ENCODE measurements around the gene NAPSA. TPM values are rescaled to one million over a fixed set of nuclear protein-coding genes. Genes with fewer than 3 reads are reported as not detected.

The NAPSA gene
- total and polyA plus RNA-seq, 8 donors = 0.18 to 87.5 (median 1.9) TPM; not detected in 2

- H3K4me1 ChIP-seq = peaks cover 10 to 46% (median 34%) of the 10 kb centered on the region in 4 donors
- 92 to 98% (median 95%) methylated on average over 11 of the region's 11 CpGs for WGBS, 5 donors
- intact Hi-C loops (cut with DNase I; ENCODE audit: low total_unique reads) = no loop called here
- H3K27ac ChIP-seq = no peak overlapping the region
- no peaks in the 10 kb centered on the region for H3K9me3 ChIP-seq
- H3K27me3 ChIP-seq = no peaks in the 10 kb centered on the region
- TF ChIP-seq CTCF (IDR thresholded peaks at IDR 0.05) = no peak
- no peak for TF ChIP-seq EP300 (IDR thresholded peaks at IDR 0.05)
- no peak for TF ChIP-seq POLR2AphosphoS5 (IDR thresholded peaks at IDR 0.05)
- no peak for TF ChIP-seq POLR2A (IDR thresholded peaks at IDR 0.05)
- no peak for DNase-seq
- no peak overlapping the region for H3K4me3 ChIP-seq
- H3K36me3 ChIP-seq = peaks cover 46 to 60% (median 58%) of the 10 kb centered on the region in 4 donors
Observed at GRCh38 chr19:50379602-50380001, 14.2 kb upstream of the NAPSA start.

GRCh38 chr19:50378863-50379236 is 13.4 kb upstream of the NAPSA start:
- H3K4me1 ChIP-seq = peaks cover 10 to 42% (median 29%) of the 10 kb centered on the region in 4 donors
- no peaks in the 10 kb centered on the region for H3K9me3 ChIP-seq
- no peak overlapping the region for H3K4me3 ChIP-seq
- no peak overlapping the region for H3K27ac ChIP-seq
- no peaks in the 10 kb centered on the region for H3K27me3 ChIP-seq
- intact Hi-C loops (cut with DNase I; ENCODE audit: low total_unique reads) = no loop called here
- no peak for DNase-seq
- no peak for TF ChIP-seq POLR2A (IDR thresholded peaks at IDR 0.05)
- TF ChIP-seq CTCF (IDR thresholded peaks at IDR 0.05) = no peak
- no peak for TF ChIP-seq EP300 (IDR thresholded peaks at IDR 0.05)
- TF ChIP-seq POLR2AphosphoS5 (IDR thresholded peaks at IDR 0.05) = no peak
- WGBS, 5 donors = 88 to 97% (median 96%) methylated on average over 6 to 10 of the region's 10 CpGs
- H3K36me3 ChIP-seq = peaks cover 46 to 60% (median 58%) of the 10 kb centered on the region in 4 donors

- WGBS, 5 donors = 94 to 96% (median 94%) methylated on average over 33 to 36 of the region's 36 CpGs
- Histone ChIP-seq H3K27me3 (no peaks in the 10 kb centered on the region), H3K27ac (no peak overlapping the region), H3K4me1 (peaks cover 10 to 38% (median 24%) of the 10 kb centered on the region in 4 donors), H3K36me3 (peaks cover 46 to 60% (median 58%) of the 10 kb centered on the region in 4 donors), H3K4me3 (no peak overlapping the region), H3K9me3 (no peaks in the 10 kb centered on the region)
- TF ChIP-seq POLR2AphosphoS5 (IDR thresholded peaks at IDR 0.05) (no peak), POLR2A (IDR thresholded peaks at IDR 0.05) (no peak), EP300 (IDR thresholded peaks at IDR 0.05) (no peak), CTCF (IDR thresholded peaks at IDR 0.05) (no peak)
- intact Hi-C loops (cut with DNase I; ENCODE audit: low total_unique reads) = no loop called here
- no peak for DNase-seq
Observed at GRCh38 chr19:50378169-50378862, 12.9 kb upstream of the NAPSA start.

- Histone ChIP-seq H3K4me1 (peaks cover 10 to 36% (median 22%) of the 10 kb centered on the region in 4 donors), H3K36me3 (peaks cover 43 to 54% (median 53%) of the 10 kb centered on the region in 4 donors), H3K27me3 (no peaks in the 10 kb centered on the region), H3K9me3 (no peaks in the 10 kb centered on the region), H3K4me3 (peak overlapping the region in 1 of 4 donors; percentile 84), H3K27ac (peak overlapping the region in 4 of 5 donors; percentile 99 to 100 (median 100))
- DNase-seq = no peak
- 69 to 81% (median 78%) methylated on average over 9 of the region's 9 CpGs for WGBS, 5 donors
- intact Hi-C loops (cut with DNase I; ENCODE audit: low total_unique reads) = no loop called here
- TF ChIP-seq CTCF (IDR thresholded peaks at IDR 0.05) = no peak
- TF ChIP-seq EP300 (IDR thresholded peaks at IDR 0.05) = no peak
- no peak for TF ChIP-seq POLR2AphosphoS5 (IDR thresholded peaks at IDR 0.05)
- no peak for TF ChIP-seq POLR2A (IDR thresholded peaks at IDR 0.05)
Observed at GRCh38 chr19:50377517-50377916, 12.1 kb upstream of the NAPSA start.
